Stimulated activated CD4-positive, alpha-beta T cell treated with anti-CD3 and anti-CD28 coated beads, Interleukin-12 subunit alpha, Interleukin-12 subunit beta, amount 100 ng/mL, for 24 hours (primary cell): ENCODE measurements around the gene HNRNPR.

Experiments used
- DNase-seq, 2 experiments: peaks; one replicate each; pipeline ENCODE4 v3.0.0-alpha.2; 2020; ENCODE audit warnings: low read depth in 2 of 2

The HNRNPR gene

DNA sequence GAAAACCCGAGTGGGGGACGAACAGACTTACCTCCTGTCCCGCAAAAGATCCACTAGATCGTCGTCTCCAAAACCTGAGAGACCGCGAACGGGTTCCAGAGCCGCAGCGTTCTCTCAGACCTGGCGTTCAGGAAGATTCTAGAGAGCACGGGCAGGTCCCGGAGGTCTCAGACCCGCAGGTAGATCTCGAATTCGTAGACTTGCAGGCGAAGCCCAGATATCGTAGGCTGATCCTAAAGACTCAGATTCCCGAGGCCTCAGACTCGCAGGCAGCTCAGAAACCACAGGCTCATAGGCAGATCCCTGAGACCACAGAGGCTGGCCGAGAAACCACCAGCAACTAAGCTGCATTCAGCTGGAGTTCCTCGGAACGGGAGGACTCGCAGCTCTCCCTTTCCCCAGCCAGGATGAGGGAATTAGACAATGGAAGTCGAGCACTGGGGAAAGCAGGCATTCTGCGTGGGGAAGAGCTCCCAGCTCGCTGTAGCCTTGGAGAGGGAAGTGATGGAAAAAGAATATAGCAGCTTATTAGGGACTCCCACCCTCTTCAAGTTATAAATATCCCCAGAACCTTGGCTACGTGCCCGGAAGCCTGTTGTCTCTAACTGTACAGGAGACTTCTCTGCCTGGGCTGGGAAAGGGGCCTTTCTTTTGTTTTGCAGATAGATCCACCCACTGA is 25.4 kb upstream of the HNRNPR start, which contains the start of gene ZNF436:
TSS of gene ZNF436 (minus strand) at position 502 of the 679 bp plus-strand sequence. CDS start 1,831 bp downstream, outside the sequence.
- peak in 1 of 2 experiments; percentile 5 for DNase-seq

DNA sequence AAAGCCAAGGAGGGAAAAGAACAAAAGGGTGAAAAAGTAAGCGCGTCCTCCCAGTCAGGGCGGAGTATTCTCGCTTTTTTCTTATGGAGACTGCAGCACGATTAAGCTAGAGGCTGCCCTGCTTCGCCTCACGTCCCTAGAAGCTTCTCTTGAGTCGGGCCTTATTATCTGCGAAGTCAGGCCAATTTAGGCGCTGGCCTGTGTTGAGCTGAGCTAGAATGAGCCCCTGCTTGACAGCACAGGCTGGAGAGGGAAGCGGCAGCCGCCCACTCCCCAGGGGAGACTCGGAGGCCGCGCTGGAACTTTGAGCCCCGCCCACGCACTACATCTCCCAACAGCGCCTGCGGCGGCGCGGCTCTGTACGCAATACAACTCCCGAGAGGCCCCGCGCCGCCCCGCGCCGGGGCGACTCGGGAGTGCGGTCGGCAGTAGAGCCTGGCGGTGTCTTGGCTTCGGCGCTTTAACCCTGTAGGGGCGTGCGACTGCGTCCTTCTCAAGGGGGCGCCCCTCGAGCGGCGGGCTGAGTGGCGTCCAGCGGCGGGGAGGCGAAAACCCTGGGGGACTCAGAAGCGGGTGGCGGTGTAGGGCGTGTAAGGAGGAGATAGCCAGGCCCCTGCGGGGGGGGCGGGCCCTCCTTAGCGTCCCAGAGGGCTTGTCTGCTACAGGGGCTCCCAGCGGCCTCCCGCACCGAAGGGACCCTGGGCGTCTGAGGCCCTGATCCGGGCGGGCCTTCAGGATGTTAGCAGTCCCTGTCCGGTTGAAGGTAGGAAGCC is 24.7 kb upstream of the HNRNPR start:
- DNase-seq: peak; percentile 78 to 84

DNA sequence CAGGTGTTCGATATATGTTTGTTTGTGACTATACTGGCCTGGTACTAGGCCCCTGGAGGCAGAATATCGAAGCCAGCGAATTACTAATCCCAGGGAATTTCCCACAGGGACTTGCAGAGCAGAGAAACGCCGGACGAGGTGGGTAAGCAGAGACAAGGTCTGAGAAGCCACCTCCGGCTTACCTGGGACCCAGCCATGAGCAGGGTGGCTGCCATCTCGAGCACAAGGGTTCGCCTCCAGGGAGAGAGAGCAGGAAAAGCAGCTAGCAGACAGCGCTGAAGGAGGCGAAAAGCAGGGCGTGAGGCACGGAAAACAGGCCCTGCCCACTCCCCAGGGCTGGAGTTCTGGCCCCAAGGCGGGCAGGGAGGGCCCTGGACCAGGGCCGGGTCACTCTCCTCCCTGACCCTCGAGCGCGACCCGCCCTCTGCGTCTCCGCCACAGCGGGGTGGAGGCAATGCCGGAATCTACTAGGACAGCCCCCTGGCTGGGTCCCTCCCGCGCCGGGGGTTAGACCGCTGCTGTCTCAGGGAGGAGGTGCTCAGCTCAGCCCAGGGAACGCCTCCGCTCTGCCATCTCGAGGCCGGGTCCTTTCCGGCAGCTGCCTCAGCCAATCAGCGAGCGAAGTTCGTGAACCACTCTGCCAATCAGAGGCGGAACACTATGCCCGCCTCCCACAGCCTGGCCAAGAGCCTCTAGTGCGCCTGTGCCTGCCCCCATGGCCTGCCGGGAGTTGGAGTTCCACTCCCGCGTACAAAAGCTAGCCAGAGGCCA is 23.9 kb upstream of the HNRNPR start:
- DNase-seq: peak; percentile 96 to 97

DNA sequence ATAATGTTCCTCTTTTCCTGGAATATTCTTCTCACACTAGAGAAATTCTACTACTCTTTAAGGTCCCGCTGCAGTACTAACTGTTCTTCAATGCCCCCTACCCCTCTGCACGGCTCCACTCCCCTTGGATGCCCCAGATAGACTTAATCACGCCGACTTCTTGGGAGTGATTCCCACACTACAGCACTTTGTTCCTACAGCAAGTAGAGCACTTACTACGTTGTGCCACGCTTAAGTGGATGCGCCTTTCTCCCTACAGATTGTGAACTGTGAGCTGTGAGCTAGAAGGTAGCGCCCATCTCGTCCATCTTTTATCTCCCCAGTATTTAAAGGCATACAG is 23.3 kb upstream of the HNRNPR start:
- DNase-seq: no peak

DNA sequence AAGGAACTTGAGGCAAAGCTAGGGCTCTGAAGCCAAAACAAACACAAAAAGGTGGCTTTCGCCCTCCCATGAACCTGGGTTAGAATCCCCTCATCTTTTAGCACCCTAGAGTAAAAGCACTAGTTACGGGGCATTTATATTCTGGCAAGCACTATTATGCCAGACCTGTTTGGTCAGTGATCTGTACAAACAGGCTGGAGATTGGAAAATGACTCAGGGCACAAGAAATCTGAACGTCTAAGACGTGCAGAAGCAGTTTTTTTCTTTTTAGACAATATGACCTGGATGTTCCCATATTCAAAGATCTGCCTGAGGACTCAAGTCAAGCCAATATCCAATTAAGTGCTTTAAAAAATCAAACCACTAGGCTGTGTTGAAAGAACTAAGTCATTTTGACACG is 22.5 kb upstream of the HNRNPR start:
- no peak for DNase-seq

DNA sequence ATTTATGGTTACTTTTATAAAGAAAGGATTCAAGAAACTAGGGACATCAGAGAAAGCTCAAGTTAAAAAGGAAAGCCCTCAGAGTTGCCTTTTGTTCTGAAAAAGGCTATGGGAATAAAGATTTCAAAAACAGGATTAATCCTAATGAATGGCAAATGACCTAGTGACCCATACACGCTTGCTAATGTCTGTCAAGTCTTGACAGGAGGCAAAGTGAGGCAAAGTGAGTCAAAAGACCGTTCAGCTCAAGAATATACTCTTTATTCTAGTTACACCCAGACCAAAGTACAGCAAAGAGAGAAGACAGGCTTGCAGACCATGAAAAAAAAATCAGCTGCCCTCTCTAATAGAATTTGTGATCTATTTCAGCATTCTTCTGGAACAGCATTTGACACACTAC is 22.1 kb upstream of the HNRNPR start:
- DNase-seq: no peak

DNA sequence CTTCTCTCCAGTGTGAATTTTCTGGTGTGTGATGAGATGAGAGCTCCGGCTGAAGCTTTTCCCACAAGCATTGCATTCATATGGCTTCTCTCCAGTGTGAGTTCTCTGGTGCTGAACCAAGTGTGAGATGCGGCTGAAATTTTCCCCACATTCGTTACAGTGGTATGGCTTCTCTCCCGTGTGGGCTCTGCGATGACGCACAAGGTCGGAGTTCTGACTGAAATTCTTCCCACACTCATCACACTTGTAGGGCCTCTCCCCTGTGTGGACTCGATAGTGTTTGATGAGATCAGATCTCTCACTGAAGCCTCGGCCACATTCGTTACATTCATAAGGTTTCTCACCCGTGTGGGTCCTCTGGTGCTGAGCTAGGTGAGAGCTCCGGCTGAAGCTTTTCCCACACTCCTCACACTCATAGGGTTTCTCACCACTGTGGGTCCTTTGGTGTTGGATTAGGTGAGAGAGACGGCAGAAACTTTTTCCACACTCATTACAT is 18.2 kb upstream of the HNRNPR start:
- no peak for DNase-seq

DNA sequence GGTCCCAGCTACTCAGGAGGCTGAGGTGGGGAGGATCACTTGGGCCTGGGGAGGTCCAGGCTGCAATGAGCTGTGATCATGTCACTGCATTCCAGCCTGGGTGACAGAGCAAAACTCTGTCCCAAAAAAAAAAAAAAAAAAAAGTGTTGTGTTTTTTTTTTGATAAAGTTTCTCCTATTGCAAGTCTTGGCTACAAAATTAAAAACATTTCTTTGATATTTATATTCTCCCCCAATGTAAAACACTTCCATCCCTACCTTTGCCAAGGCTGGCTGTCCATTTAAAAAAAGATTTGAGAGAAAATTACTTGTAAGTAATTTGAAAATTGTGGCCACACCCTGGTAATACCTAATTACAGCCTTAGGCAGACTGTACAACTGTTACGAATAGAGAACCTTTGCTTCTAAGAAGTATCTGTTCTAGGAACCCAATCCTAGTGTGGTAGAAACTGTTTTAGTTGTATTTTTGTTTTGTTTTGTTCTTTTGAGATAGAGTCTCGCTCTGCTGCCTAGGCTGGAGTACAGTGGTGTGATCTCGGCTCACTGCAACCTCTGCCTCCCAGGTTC is 14.3 kb upstream of the HNRNPR start:
- no peak for DNase-seq

DNA sequence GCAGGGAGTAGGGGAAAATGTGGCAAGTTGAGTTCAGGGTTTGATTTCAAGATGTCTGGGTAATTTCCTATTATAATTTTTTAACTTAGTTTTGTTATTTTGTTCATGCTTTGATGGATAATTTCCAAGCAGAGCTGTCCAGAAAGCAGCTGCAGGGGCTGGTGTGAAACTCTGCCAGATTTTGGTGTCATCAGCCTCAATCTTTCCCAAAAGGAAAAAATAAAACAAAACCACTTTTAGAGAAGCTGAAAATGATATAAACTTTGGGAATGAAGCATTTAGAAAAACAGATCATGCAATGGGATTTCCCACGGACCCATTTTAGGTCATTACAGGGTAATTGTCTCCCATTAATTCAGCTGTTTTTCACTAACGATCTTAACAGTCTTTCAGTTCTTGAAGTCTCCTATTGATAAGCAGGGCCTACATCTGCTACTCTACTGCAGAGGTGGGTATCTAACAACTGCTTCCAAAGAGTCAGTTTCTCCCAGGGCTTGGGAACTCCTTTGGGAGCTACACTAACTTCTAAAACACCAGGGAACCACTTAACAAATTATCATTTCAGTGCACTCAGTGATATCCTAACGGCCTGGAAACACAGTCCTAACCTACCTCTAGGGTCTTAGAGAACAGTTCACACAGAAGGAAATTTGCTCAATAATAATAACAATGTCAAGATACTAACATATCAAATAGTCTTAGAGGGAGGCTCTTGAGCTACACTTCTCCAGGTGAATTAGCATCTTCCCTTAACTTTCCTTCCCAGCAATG is 13.2 kb upstream of the HNRNPR start:
- no peak for DNase-seq

DNA sequence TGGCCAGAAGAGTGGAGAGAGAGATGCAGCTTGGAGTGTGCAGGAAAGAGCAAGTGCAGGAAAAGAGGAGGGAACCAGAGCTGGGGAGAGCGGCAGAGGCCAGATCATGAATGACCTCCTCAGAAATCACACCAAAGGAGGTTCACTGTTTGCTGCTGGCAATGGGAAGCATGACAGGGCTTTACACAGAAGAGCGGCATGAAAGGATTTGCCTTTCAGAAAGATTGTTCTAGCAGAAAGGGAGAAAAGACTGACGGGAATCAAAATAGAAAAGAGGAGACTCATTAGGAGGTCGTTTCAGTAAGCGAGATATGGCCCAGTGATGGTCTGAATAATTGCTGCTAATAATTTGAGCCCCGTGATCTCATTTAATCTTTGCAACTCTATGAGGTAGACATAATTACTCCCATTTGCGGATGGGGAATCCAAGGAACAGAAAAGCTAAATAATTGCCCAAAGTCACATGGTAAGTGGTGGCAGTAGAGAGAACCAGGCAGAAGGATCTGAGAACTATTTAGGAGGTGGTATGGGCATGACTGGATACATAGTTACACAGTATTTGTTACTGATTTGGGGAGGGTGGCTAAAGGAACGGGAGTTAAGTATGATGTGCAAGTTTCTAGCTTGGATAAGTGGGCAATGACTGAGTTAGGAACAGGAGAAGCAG is 12.5 kb upstream of the HNRNPR start:
- DNase-seq: no peak

DNA sequence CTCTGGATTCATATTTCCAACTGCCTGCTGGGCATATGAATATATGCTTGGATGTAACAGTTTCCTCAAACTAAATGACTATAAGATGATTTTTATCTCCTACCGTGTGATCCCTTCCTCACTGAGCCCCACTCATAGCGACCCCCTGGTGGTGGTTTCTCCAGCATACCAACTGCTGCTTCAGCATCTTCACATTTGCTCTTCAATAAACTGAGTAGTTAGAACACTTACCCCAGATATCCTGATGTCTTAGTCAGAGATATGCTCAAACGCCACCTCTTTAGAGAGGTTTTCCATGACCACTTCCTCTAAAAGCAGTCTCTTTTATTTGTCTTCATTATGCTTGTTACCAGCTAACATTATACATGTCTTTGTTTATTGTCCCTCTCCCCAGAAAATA is 10.2 kb upstream of the HNRNPR start:
- DNase-seq: no peak

DNA sequence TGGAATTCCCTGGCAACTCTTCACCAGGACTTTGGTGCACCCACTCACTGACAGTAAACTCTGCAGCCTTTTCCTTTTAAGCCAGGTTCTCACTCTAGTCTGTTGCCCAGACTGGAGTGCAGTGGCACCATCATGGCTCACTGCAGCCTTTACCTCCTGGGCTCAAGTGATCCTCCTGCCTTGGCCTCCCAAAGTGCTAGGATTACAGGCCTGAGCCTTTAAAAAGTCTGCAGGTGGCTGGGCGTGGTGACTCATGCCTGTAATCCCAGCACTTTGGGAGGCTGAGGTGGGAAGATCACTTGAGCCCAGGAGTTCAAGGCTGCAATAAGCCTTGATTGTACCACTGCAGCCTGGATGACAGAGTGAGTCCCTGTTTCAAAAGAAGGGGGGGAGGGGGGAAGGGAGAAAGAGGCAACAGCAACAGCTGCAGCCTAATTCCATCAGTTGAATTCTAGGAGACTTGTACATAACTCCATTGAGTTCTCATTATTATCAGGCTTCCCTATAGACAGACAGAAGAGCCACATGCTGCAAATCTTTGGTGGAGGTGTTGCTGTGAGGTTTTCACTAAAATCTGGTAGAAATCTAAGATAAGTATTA is 8.1 kb upstream of the HNRNPR start:
- no peak for DNase-seq

DNA sequence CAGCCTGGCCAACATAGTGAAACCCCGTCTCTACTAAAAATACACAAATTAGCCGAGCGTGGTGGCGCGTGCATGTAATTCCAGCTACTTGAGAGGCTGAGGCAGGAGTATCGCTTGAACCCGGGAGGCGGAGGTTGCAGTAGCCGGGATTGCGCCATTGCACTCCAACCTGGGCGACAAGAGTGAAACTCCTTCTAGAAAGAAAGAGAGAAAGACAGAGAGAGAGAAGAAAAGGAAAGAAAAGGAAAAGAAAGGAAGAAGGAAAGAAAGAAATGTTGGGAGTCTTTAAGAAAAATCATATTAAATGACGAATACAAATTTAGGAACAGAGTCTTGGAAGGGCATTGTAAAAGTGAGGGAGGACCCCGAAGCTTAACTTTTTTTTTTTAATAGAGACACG is 1.8 kb upstream of the HNRNPR start:
- DNase-seq: no peak

DNA sequence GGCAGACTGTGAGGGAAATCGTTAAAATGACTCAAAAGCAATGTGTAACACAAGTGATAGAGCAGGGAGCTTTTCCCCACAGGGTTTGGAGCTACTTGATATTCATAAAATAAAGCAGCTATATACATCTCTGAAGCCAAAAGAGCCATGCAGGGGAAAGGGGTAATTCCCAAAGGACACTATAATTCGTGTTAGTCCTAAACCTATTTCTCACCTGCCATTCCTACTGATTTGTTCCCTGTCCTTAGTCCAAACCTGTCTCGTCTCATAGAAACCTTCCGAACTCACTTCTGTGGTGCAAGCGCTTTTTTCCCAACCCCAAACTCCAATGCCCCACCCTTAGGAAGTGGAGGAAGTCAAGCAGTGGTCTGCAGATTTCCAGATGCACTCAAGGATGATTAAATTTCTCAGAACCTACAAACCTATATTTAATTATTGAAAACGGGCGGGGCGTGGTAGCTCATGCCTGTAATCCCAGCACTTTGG is 946 bp upstream of the HNRNPR start:
- DNase-seq: no peak

DNA sequence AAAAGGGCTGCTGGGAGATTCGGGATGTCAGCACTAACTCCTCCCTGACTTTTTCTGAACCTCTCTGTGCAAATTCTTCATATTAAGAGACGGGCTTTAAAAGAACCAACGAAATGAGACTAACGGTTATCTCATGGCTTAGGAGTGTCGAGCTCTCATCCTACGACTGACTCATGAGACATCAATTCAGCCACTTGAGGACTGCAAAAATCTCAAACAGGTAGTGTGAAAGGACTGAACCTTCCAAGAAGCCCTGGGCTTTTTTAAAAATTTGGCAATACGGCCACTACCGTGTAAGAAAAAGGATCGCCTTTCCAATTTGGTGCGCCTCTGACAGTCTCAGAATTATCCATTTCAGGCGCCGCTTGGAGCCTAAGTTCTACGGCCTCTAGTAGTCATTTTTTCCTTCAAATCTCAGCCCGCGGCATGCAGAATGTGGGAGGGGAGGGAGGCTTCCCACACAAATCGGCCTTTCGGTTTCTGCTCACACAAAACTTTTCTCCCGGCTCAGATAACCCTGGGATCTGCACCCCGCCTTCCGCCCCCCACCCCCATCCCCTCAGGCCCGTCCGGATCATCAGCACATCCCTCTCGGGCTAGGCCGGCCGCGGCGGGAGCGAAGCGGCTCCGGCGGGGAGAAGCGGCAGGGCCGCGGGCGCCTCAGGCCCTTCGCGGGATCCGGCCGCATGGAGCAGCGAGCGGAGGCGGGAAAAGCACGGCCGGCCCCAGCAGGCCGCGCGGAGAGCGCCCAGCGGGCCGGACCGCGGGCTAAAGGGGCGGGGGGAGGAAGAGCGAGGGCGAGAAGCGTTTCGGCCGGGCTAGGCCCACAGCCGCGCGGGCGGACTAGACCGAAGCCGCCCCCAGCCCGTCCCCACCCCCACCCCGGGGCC is 618 bp downstream of the HNRNPR start:
- peak; percentile 29 to 59 for DNase-seq

DNA sequence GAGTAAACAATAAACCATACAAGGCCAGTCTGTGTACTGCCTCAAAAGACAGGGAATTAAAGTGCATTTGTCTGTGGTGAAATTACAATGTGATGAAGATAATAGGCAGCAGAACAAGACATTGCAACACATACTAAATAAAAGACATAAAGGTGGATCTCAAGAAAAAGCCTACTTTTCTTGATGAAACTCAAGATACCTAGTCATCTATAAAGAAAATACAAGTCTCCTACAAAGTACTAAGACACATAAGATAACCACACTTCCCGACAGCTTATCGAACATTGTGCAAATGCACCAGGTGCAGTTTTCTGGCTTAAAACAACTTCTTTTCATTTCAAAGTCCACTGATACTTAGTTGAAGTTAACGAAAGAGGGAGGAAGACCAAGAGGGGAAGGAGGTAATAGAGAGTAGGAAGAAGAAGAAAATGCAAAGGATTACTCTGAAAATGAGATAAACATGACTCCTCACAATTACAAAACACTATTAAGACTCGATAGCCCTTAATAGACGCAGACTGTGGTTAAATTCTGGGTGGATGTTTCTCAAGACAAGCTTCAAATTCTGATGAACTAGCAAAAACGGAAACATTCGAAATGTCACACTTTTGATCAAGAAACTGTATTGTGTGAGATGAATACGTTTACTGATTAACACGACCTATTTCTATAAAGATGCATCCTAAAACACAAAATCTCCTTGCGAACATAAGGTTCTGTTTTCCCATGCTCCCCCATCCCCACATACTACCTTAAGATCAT is 2.0 kb downstream of the HNRNPR start:
- DNase-seq: no peak

DNA sequence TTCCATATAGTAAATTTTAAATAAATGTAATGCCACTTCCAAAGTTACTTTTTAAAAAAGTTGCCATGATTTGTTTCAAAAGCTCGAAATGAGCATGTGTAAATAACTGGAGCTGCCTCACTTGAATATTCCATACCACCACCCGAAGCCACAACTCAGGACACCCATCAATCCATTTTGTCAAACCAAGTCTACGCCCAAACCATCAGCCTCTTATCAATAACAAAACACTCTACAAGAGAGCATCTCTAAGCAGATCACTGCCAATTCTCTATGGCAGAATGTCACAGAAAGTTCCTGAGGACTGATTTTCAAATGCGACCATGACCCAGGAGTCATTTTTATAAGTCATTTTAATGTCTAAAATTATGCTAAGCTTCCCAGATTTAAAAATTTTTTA is 4.5 kb downstream of the HNRNPR start:
- no peak for DNase-seq

DNA sequence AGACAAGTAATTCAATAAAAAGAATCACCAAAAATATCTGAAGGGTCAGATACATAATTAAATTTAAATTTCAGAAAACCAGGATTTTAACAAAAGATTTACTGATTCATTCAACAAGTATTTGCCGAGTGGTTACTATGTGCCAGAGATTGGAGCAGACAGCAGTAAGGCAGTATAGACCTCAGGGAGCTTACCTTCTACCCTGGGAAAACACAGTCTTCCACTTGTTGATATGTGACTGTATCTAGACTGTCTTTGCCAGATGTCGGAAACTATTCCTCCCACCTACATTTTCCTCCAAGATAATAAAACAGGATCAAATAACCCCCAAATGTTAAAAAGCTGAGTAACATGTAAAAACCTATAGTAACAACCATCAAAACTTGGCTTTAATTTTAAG is 6.2 kb downstream of the HNRNPR start:
- DNase-seq: no peak

DNA sequence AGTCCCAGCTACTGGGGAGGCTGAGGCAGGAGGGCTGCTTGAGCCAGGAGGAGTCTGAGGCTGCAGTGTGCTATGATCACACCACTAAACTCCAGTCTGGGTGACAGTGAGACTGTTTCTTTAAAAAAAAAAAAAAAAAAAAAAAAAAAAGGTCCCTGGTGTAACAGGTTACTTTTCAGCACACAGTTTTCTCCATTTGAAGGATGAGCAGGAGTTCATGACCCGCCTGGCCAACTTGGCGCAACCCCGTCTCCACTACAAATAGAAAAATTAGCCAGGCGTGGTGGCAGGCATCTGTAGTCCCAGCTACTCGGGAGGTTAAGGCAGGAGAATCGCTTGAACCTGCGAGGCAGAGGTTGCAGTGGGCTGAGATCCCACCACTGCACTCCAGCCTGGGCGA is 12.4 kb downstream of the HNRNPR start:
- DNase-seq: no peak
